Stimulated activated CD8-positive, alpha-beta memory T cell treated with anti-CD3 and anti-CD28 coated beads, Interleukin-12 subunit alpha, Interleukin-12 subunit beta, amount 100 ng/mL, for 24 hours (primary cell): Measurements from ENCODE around the gene TMEM269.

Experiments used
- DNase-seq: peaks from one replicate; pipeline ENCODE4 v3.0.0-alpha.2; 2020; ENCODE audit errors: extremely low read depth

The TMEM269 gene

DNA sequence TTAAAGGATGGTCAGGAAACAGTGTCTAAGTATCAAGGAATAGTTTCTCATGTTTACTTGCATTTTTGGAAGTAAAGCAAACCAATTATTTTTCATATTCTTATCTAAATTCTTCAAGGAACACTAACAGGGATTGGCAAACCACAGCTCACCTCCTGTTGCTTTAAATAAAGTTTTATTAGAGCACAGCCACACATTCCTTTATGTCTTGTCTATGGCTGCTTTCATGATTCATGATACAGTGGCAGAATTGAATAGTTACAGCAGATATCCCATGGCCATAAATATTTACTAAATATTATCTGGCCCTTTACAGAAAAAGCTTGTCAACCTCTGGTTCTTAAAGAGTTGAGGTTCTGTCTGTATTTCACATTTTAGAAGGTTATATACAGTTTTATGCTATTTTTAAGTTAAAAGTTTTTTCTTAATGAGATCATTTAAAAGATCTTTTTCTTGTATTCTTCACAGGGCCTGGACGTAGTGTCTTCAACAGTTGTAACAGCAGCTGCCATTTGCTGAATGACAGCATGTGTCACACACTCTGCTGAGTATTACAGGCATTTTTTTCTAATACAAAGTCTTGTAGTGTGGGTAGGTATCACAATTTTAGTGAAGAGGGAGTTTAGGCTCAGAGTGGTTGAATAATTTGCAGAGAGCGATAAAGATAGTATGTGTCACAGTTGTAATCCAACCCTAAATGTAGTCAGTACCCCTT, 64.2 kb downstream of the TMEM269 start:
- DNase-seq, result no peak

DNA sequence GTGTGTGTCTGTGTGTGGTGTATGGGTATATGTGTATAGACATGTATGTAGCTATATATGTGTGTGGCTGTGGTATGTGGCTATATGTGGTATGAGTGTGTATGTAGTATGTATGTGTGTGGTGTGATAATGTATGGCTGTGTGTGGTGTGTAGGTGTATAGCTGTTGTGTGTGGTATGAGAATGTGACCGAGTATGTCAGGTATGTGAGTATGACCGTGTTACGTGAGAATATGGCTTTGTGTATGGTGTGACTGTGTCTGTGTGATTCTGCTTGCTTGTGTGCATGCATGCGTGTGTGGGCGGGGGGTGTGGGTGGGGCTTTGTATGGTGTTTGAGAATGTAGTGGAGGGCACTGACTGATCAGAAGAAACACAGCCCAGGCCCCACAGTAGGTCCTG, 65.2 kb downstream of the TMEM269 start:
- DNase-seq, result no peak
